Tibial artery (tissue), 4 donors: Measurements from ENCODE around the gene ERN2.

ENCODE experiments used
- DNase-seq, 2 donors: peaks; one replicate each; pipeline ENCODE4 v3.0.0-alpha.2; 2019
- H3K27ac ChIP-seq, 2 donors: fragments of 200-600 bp; sonication (generic) in 1 of 2; 1 replicate in 1 of 2; 2 replicates in 1 of 2; pipeline ENCODE4 v1.5.1; 2018 to 2019; ENCODE audit warnings: mild to moderate bottlenecking in 1 of 2
- H3K27me3 ChIP-seq, 2 donors: fragments of 200-600 bp; sonication (generic) in 1 of 2; one replicate each; pipeline versions ENCODE4 v1.5.1 to v1.6.0; 2016 to 2019
- H3K36me3 ChIP-seq, 3 donors: fragments of 200-600 bp; sonication (generic) in 2 of 3; one replicate each; pipeline ENCODE4 v1.5.1; 2016 to 2019; ENCODE audit warnings: mild to moderate bottlenecking in 2 of 3
- H3K4me1 ChIP-seq, 4 donors: fragments of 200-600 bp; sonication (generic) in 2 of 4; 1 replicate in 3 of 4; 2 replicates in 1 of 4; pipeline ENCODE4 v1.5.1; 2016 to 2019
- H3K4me3 ChIP-seq, 2 donors: fragments of 200-600 bp; sonication (generic) in 1 of 2; 1 replicate in 1 of 2; 2 replicates in 1 of 2; pipeline ENCODE4 v1.5.1; 2018 to 2019; ENCODE audit warnings: mild to moderate bottlenecking in 2 of 2
- H3K9me3 ChIP-seq, 3 donors: fragments of 200-600 bp; sonication (generic) in 1 of 3; one replicate each; pipeline ENCODE4 v1.5.1; 2016 to 2019
- CTCF ChIP-seq, 2 experiments: fragments of 200-600 bp in 1 of 2; fragments of 450-650 bp in 1 of 2; IDR thresholded peaks; one replicate each; pipeline ENCODE4 v1.5.1; 2017 to 2019; ENCODE audit warnings: antibody characterized with exemption in 2 of 2, mild to moderate bottlenecking in 1 of 2, moderate library complexity in 1 of 2
- intact Hi-C: fragments of 100-400 bp; cut with DNase I; formaldehyde crosslinking; loops from one replicate; pipeline ENCODE4 v1.15.0; 2023; ENCODE audit warnings: low total_unique reads

Gene ERN2

GRCh38 chr16:23666571-23667354, 46.3 kb downstream of the ERN2 start:
- intact Hi-C loops, result no loop called here
- Histone ChIP-seq H3K9me3 (no peaks in the 10 kb centered on the region), H3K4me1 (no peaks in the 10 kb centered on the region), H3K36me3 (peaks cover 83 to 97% (median 83%) of the 10 kb centered on the region in 3 donors), H3K4me3 (no peak overlapping the region), H3K27me3 (no peaks in the 10 kb centered on the region), H3K27ac (no peak overlapping the region)
- no peak for TF ChIP-seq CTCF (IDR thresholded peaks at IDR 0.05)
- DNase-seq, result no peak

GRCh38 chr16:23663918-23664317, 49.1 kb downstream of the ERN2 start:
- Histone ChIP-seq H3K4me3 (no peak overlapping the region), H3K9me3 (no peaks in the 10 kb centered on the region), H3K4me1 (no peaks in the 10 kb centered on the region), H3K27ac (no peak overlapping the region), H3K36me3 (peaks cover 92 to 99% (median 98%) of the 10 kb centered on the region in 3 donors), H3K27me3 (no peaks in the 10 kb centered on the region)
- TF ChIP-seq CTCF (IDR thresholded peaks at IDR 0.05), result no peak
- intact Hi-C loops, result no loop called here
- no peak for DNase-seq

GRCh38 chr16:23651943-23652468, 61.0 kb downstream of the ERN2 start:
- intact Hi-C loops, result no loop called here
- TF ChIP-seq CTCF (IDR thresholded peaks at IDR 0.05), result no peak
- H3K4me1 ChIP-seq, result no peaks in the 10 kb centered on the region
- H3K36me3 ChIP-seq, result peaks cover 0 to 32% (median 18%) of the 10 kb centered on the region in 3 donors
- no peak overlapping the region for H3K27ac ChIP-seq
- H3K9me3 ChIP-seq, result no peaks in the 10 kb centered on the region
- H3K27me3 ChIP-seq, result no peaks in the 10 kb centered on the region
- no peak overlapping the region for H3K4me3 ChIP-seq
- DNase-seq, result no peak

GRCh38 chr16:23650674-23651416, 62.2 kb downstream of the ERN2 start:
- no peak overlapping the region for H3K27ac ChIP-seq
- intact Hi-C loops, result no loop called here

More at GRCh38 chr16:23650674-23651416, 62.2 kb downstream of the ERN2 start:
- no peaks in the 10 kb centered on the region for H3K9me3 ChIP-seq
- no peaks in the 10 kb centered on the region for H3K27me3 ChIP-seq
- DNase-seq, result no peak
- no peak for TF ChIP-seq CTCF (IDR thresholded peaks at IDR 0.05)
- H3K4me1 ChIP-seq, result no peaks in the 10 kb centered on the region
- peaks cover 1 to 30% (median 23%) of the 10 kb centered on the region in 3 donors for H3K36me3 ChIP-seq
- H3K4me3 ChIP-seq, result no peak overlapping the region
